GM15510 (cell line): ENCODE results near the gene PRPF40B.

Experiments
- POLR2A ChIP-seq: IDR thresholded peaks from 3 replicates; pipeline ENCODE4 v1.6.1; 2011; ENCODE audit warnings: borderline replicate concordance; ENCODE audit not compliant: insufficient read length; ENCODE audit errors: extremely low read depth

PRPF40B gene

DNA sequence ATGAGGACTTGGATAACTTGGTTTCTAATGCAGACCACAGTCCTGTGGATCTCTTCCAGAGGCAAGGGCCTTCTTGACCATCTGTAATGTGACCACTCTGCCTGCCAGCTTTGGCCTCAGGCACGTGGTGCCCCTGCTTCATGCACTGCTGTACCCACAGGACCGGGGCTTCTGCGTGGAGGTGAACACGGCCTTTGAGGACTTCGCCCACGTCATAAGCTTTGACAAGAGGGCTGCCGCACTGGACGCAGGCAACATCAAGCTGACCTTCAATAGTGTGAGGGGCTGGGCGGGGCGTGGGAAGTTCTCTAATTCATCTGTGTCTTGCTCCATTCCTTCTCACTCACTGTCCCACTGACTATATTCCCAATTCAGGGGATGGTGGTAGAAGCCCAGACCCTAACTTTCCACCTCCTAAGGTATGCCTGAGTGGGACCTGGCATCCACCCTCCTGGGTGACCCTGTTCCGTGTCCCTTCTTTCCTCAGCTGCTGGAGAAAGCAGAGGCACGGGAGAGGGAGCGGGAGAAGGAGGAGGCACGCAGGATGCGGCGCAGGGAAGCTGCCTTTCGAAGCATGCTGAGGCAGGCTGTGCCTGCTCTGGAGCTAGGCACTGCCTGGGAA, 18.5 kb downstream of the PRPF40B start:
- TF ChIP-seq POLR2A, result no peak

DNA sequence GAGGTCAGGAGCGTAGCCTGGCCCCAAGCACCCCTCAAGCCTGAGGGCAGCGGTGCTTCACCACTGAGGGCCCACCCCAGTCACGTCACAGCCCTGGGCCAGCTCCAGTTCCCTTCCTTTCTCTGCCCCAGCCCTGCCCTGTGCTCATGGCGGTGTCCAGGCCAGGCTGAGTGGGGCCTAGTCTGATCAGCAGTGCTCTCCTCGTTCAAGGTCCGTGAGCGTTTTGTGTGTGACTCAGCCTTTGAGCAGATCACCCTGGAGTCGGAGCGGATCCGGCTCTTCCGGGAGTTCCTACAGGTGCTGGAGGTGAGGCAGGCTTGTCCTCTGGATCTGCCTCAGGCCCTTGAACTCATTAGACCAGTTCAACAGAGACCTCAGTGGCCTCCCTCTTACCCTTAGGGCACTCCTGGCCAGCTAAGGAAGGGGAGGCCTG, 19.0 kb downstream of the PRPF40B start:
- TF ChIP-seq POLR2A, result no peak

DNA sequence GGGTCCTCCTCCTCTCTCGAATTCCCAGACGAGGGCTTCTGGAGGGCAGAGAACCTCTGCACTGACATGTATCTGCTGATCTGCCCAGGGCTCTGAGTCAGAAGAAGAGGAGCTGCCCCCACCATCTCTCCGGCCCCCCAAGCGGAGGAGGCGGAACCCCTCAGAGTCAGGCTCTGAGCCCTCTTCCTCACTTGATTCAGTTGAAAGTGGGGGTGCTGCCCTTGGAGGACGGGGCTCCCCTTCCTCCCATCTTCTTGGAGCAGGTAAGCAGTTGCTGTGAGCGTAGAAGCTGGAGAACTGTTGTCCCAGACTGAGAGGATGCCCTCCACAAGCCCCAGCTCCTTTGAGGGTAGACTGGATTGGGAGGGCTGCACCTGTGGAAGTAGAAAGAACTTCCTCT, 19.8 kb downstream of the PRPF40B start:
- TF ChIP-seq POLR2A, result no peak

DNA sequence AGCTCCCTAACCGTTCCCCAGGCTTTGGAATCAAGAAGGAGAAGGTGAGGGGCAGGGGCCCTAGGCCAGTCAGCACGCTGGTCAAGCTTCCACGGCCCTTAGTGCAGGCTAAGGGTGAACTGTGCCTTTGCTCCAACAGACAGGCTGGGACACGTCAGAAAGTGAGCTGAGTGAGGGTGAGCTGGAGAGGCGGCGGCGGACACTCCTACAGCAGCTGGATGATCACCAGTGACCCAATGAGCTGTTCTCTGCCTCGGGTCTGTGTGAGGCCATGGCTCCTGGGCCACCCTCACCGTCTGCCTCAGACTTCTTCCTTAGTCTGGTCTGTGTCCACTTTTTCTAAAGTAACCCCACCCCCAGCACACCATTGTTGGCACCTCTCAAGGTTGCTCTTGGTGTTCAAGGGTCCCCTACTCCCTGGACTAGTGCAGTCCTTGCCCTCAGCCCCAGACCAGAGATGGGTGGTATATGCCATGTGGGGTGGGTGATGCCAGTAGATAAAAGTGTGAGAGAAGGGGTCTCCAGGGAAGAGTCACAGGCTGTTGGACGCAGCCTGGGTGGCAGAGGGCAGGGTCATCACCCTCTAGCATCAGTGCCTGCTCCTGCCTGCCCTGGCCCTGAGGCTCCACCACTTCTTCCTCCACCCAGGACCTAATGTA, 20.7 kb downstream of the PRPF40B start:
- no peak for TF ChIP-seq POLR2A

DNA sequence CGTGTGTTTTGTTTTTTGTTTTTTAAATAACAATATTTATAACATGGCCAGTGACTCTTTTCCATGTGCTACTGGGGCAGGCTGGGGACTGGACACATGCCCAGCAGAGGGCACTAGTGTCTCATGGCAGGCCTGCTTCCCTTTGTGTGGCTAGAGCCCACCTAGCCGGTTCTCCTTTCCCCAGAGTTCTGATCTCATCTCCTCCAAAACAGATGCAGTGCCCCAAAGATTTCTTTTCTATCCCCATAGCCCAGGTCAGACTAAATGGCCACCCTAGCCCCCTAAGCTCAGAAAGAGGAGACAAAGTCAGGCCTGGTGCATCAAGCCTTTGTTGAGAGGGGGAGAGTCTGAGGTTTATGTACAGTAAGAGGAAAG, 21.2 kb downstream of the PRPF40B start:
- no peak for TF ChIP-seq POLR2A

DNA sequence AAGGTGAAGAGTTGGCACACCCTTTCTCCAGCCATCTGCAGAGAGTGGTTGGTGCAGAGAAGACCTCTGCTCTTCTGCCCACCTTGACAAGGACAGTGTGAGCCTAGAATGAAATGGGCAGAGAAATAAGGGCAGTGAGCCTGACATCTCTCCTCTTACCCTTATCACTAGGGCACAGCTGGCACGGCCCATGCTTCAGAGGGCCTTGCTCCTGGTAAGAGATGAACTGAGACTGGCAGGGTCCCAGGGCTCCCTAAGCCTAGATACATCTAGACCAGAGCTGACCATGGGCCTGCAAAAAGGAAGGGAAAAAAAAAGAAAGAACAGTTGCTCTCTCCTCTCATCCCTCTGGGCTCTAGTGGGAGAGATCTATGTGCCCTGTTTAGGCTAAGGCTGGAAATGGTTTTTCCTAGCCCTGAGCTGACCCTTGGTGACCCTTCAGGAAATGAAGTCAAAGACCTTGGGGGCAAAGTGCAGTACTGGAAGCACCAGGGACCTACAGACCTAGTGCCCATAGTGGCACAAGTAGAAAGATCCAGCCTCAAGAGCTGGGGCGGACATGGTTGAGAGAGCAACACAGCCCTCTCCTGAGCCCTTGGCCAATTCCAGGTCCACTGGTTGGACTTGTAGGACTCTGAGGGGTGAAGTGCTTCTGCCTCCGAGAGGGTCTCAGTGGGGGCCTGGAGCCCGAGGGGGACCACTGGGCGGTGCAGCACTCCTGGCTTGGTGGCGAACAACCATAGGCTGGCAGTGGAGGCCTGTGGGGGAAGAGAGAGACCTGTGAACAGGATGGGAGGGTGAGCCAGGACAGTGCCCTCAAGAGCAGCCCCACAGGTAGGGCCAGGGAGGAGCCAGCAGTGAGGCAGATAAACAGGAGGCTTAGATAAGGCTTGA, 22.0 kb downstream of the PRPF40B start:
- TF ChIP-seq POLR2A, result no peak

DNA sequence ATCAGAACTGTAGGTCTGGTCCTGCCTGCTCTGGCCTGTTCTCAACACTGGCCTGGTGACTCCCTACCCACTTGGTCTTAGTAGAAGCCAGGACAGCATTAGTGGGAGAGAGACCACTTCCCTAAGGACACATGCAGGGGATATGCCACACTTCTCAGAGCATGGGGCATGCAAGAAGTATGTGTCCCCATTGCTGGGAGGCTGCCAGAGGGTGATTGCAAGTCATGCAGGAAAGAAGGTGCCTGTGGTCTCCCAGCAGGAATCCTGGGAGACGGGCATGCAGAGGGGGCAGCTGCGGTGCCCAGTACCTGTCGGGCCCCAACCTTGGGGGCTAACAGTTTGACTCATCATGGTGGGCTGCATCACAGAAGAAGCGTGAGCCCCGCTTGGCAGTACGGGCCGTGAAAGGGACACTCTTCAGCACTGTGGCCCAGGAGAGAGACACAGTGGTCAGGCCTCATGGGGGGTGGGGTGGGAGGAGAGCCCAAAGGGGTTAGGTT, 23.0 kb downstream of the PRPF40B start:
- no peak for TF ChIP-seq POLR2A

DNA sequence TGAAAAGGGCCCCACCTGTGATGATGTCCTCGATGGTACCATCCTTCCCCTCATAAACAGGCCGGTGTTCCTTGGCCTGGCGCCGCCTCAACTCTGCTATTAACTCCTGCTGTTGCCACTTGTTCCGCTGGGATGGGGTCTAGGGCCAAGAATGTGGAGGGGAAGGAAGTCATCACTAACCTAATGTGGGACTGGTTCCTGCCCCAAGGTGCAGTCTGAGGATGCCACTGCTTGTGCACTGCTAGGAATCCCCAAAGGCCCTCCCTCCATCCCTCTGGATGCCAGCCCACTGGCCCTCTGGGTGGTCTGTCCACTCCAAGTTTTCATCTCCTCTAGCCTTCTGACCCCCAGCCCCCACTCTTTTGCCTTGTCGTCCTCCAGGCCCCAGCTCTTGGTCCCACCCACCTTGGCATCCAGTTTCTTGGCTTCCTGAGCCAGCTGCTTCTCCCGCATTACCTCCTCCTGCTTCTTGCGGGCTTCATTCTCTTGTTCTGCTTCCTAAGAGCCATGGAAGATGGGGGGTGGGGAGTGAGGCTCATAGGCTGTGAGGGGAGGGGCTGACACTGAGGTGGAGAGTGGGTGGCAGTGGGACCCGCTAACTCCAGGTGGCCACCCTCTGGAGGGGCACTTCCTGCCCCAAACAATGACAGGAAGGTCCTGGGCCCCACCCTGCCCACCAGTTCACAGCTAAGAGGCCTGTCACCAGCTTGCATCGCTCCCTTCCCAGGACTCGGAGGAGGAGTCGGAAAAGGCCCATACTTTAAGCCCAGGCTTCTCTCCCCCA, 23.7 kb downstream of the PRPF40B start:
- TF ChIP-seq POLR2A, result no peak

DNA sequence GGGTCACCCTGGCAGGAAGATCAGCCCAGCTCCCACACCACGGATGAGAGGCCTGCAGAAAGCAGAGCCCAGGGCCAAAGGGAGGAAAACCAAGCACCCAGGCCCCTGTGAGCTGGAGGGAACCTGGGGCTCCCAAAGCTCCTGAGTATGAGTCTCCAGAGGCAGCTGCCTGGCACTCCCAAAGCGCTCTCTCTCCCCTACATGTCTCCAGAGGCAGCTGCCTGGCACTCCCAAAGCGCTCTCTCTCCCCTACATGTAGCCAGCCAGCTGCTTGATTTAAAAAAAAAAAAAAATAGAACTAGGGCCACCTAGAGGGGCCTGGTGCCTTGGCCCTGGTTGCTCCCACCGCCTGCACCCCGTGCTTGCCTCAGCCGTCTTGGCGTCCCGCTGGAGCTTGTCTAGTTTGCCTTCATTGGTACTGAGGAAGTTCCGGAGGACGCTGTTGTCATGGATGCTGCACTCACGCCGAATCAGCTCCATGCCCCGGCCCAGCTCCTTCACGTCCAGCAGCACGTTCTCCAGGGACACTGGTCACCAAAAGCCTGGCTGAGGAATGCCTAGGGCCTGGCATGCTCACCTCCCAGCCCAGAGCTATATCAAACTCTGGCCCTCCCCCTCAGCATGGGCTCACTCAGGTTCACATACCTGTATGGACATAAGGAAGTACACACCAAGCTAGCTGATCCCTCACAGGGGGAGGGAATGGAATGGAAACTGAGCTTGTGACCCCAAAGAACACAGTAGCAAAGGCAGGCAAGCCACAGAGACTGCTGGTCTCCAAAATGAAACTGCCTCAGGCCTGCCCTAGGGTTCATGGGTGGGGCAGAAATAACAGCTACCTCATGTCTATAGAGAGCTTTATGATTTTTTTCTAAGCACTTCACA, 24.7 kb downstream of the PRPF40B start:
- no peak for TF ChIP-seq POLR2A

DNA sequence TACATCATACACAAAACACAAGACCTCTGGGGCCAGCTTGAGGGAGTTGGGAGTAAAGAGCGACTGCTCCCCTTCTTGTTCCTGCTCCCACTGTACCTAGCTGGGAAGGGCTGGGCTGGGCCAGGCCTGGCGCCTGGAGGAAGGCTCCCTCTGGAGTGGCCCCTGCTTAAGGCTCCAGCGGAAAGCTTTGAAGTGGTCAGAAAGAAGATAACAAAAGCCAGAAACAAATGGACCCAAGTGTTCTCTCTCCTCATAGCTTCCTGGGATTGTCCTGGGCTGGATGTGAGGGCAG, 25.3 kb downstream of the PRPF40B start:
- no peak for TF ChIP-seq POLR2A

DNA sequence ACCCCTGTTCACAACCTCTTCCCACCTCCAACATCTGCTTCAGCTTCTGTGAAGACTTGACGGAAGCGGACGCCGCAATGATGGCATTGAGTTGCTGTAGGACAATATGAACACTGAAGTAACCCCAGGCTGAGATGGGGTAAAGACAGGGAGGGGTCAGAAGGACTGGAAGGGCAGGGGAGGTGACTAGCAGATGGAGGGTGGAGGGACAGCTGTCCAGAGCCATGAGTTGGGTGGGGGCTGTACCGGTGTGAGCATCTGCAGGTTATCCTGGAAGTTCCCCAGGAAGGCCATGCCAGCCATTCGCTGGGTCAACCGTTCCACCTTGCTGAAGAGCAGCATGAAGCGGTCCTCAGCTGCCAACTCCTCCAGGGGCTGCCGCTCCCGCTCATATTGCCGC, 26.1 kb downstream of the PRPF40B start:
- no peak for TF ChIP-seq POLR2A

DNA sequence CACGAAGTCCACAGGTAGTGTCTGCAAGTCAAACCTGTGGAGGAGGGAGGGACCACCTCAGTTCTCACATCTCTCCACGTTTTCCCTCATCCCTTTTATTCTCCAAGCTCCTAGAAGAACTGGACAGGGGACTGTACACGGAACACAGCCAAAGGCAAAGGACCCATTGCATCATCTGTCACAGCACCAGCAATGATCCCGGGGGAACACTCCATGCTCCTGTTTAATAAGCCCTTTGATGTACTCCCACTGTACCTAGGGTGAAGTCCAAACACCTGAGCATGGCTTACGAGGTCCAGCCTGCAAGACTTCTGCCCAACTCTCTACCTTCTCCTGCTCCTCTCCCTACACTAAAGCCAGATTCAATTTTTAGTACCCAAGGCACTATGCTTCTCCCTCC, 26.5 kb downstream of the PRPF40B start:
- no peak for TF ChIP-seq POLR2A

DNA sequence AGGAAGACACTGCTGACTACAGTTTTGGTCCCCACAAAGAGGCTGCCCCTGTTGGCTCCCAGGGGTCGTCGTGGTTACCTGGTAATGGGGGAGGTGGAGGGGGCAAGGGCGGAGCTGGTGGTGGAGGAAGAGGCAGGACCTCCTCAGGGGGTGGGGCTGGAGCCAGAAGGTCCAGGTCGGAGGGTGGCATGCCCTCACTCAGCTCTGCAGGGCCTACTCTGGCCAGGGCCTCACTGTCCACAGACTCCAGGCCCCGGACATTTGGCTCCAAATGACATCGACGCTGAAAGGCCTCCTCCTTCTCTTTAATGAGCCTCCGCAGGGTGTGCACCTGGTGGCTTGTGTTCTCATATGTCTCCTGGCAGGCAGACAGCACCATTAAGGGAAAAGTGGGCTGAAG, 28.5 kb downstream of the PRPF40B start:
- no peak for TF ChIP-seq POLR2A
